Right atrium auricular region (tissue), 2 donors: Measurements from ENCODE around the gene GOLGA8R. TPM values are rescaled to one million over a fixed set of nuclear protein-coding genes. Genes with fewer than 3 reads are reported as not detected.
A peak's percentile ranks its signal among the peaks of the same experiment; 100 is the strongest.
"Not testable (repeated sequence)": the region's sequence is repeated elsewhere in the genome, so short reads cannot be mapped to it uniquely, and the experiment has no call there.

Experiments
- DNase-seq: peaks from one replicate; pipeline ENCODE4 v3.0.0-alpha.2; 2019; ENCODE audit warnings: low spot score
- H3K27ac ChIP-seq, 2 donors: fragments of 200-600 bp; sonication (generic); 1 replicate in 1 of 2; 2 replicates in 1 of 2; pipeline ENCODE4 v1.5.1; 2016 to 2019
- H3K27me3 ChIP-seq, 2 donors: fragments of 200-600 bp; sonication (generic); one replicate each; pipeline versions ENCODE4 v1.5.1 to v1.6.0; 2017 to 2019
- H3K36me3 ChIP-seq: fragments of 200-600 bp; sonication (generic); one replicate; pipeline ENCODE4 v1.5.1; 2016
- H3K4me1 ChIP-seq, 2 donors: fragments of 200-600 bp; sonication (generic); one replicate each; pipeline versions ENCODE4 v1.5.1 to v1.6.0; 2017 to 2019
- H3K4me3 ChIP-seq, 2 donors: fragments of 200-600 bp; sonication (generic); 1 replicate in 1 of 2; 2 replicates in 1 of 2; pipeline ENCODE4 v1.5.1; 2017 to 2019; ENCODE audit warnings: mild to moderate bottlenecking in 1 of 2, moderate library complexity in 1 of 2
- H3K9me3 ChIP-seq, 2 donors: fragments of 200-600 bp; sonication (generic); one replicate each; pipeline ENCODE4 v1.5.1; 2019
- CTCF ChIP-seq, 2 donors: fragments of 200-600 bp; sonication (generic); IDR thresholded peaks; one replicate each; pipeline ENCODE4 v1.5.1; 2019; ENCODE audit warnings: antibody characterized with exemption in 2 of 2
- total RNA-seq, 2 donors: library from RNA; depleted of rRNA; stranded (reverse); fragments of >200 nt; gene quantifications; one replicate each; pipeline ENCODE4 v1.1.0, GENCODE V29; 2016

GOLGA8R gene
- total RNA-seq: 1 to 10 TPM; 2.3 to 2.6 TPM

- not testable (repeated sequence) for H3K9me3 ChIP-seq, H3K27me3 ChIP-seq, H3K4me3 ChIP-seq, DNase-seq, H3K4me1 ChIP-seq, H3K27ac ChIP-seq, H3K36me3 ChIP-seq
Measured at GRCh38 chr15:30414160-30414559, at the start of gene GOLGA8R. TSS of gene GOLGA8R (minus strand) at chr15:30414260. CDS start at chr15:30414162, 98 bp downstream.

- H3K36me3 ChIP-seq, H3K27ac ChIP-seq, H3K4me1 ChIP-seq, H3K4me3 ChIP-seq, DNase-seq, H3K27me3 ChIP-seq, H3K9me3 ChIP-seq: not testable (repeated sequence)
Measured at GRCh38 chr15:30463849-30464248, 49.8 kb upstream of the GOLGA8R start.

GRCh38 chr15:30462176-30462575 lies 48.1 kb upstream of the GOLGA8R start:
- not testable (repeated sequence) for H3K4me3 ChIP-seq, H3K27me3 ChIP-seq, DNase-seq, H3K36me3 ChIP-seq, H3K27ac ChIP-seq, H3K4me1 ChIP-seq, H3K9me3 ChIP-seq

GRCh38 chr15:30452702-30453101 lies 38.6 kb upstream of the GOLGA8R start:
- not testable (repeated sequence) for H3K9me3 ChIP-seq, H3K4me1 ChIP-seq, DNase-seq, H3K27me3 ChIP-seq, H3K36me3 ChIP-seq, H3K27ac ChIP-seq, H3K4me3 ChIP-seq

GRCh38 chr15:30438348-30438747 lies 24.3 kb upstream of the GOLGA8R start:
- H3K4me3 ChIP-seq, H3K9me3 ChIP-seq, H3K4me1 ChIP-seq, H3K36me3 ChIP-seq, DNase-seq, H3K27ac ChIP-seq, H3K27me3 ChIP-seq: not testable (repeated sequence)

- H3K27me3 ChIP-seq, H3K9me3 ChIP-seq, DNase-seq, H3K4me1 ChIP-seq, H3K36me3 ChIP-seq, H3K27ac ChIP-seq, H3K4me3 ChIP-seq: not testable (repeated sequence)
Measured at GRCh38 chr15:30435878-30436277, 21.8 kb upstream of the GOLGA8R start.

GRCh38 chr15:30420723-30421122 lies 6.7 kb upstream of the GOLGA8R start:
- H3K9me3 ChIP-seq, H3K36me3 ChIP-seq, H3K27ac ChIP-seq, H3K4me1 ChIP-seq, H3K4me3 ChIP-seq, DNase-seq, H3K27me3 ChIP-seq: not testable (repeated sequence)

GRCh38 chr15:30407636-30408035 lies 6.4 kb downstream of the GOLGA8R start:
- H3K9me3 ChIP-seq, H3K4me1 ChIP-seq, H3K27ac ChIP-seq, H3K27me3 ChIP-seq, H3K36me3 ChIP-seq, H3K4me3 ChIP-seq: not testable (repeated sequence)
- peak; percentile 23 for DNase-seq

GRCh38 chr15:30398988-30399387 lies 15.1 kb downstream of the GOLGA8R start:
- H3K4me3 ChIP-seq, H3K27ac ChIP-seq, H3K4me1 ChIP-seq, H3K36me3 ChIP-seq, H3K9me3 ChIP-seq, H3K27me3 ChIP-seq: not testable (repeated sequence)
- peak; percentile 52 for DNase-seq
- TF ChIP-seq CTCF (IDR thresholded peaks at IDR 0.05): peak; percentile 27 to 42

- not testable (repeated sequence) for H3K4me3 ChIP-seq, H3K4me1 ChIP-seq, H3K9me3 ChIP-seq, DNase-seq, H3K36me3 ChIP-seq, H3K27me3 ChIP-seq, H3K27ac ChIP-seq
Measured at GRCh38 chr15:30393664-30393991, 20.4 kb downstream of the GOLGA8R start.

- H3K9me3 ChIP-seq, H3K27me3 ChIP-seq, H3K4me3 ChIP-seq, H3K27ac ChIP-seq, H3K36me3 ChIP-seq, H3K4me1 ChIP-seq, DNase-seq: not testable (repeated sequence)
Measured at GRCh38 chr15:30392766-30393663, 21.0 kb downstream of the GOLGA8R start, which contains the start of gene CHRFAM7A. TSS of gene CHRFAM7A (minus strand) at chr15:30393540. CDS start at chr15:30383351, 10,189 bp downstream.

- not testable (repeated sequence) for DNase-seq, H3K27ac ChIP-seq, H3K27me3 ChIP-seq, H3K36me3 ChIP-seq, H3K9me3 ChIP-seq, H3K4me1 ChIP-seq, H3K4me3 ChIP-seq
Measured at GRCh38 chr15:30386318-30386887, 27.7 kb downstream of the GOLGA8R start.

- H3K27me3 ChIP-seq, H3K4me3 ChIP-seq, H3K9me3 ChIP-seq, H3K27ac ChIP-seq, H3K36me3 ChIP-seq, H3K4me1 ChIP-seq, DNase-seq: not testable (repeated sequence)
Measured at GRCh38 chr15:30377082-30377413, 37.0 kb downstream of the GOLGA8R start.

GRCh38 chr15:30376375-30377081 lies 37.5 kb downstream of the GOLGA8R start:
- not testable (repeated sequence) for H3K27ac ChIP-seq, DNase-seq, H3K27me3 ChIP-seq, H3K9me3 ChIP-seq, H3K4me1 ChIP-seq, H3K4me3 ChIP-seq, H3K36me3 ChIP-seq
